ENCODE data around the gene SOCS1.

SOCS1 gene

GRCh38 chr16:11212798-11213196 is 43.2 kb downstream of the SOCS1 start:
- TF ChIP-seq POLR2AphosphoS5 (IDR thresholded peaks at IDR 0.05; ENCODE audit: low read depth, low read length), result no peak
- no peak for TF ChIP-seq POLR2A (IDR thresholded peaks at IDR 0.05; ENCODE audit: low read depth, low read length)
- no peak for TF ChIP-seq TAF1 (IDR thresholded peaks at IDR 0.05; ENCODE audit: borderline replicate concordance, low read depth, low read length)
- DNase-seq (ENCODE audit: insufficient read length) (no peak), FAIRE-seq (peak; percentile 80)

- FAIRE-seq (no peak), DNase-seq (ENCODE audit: insufficient read length) (no peak)
- TF ChIP-seq POLR2AphosphoS5 (IDR thresholded peaks at IDR 0.05; ENCODE audit: low read depth, low read length) (no peak), POLR2A (IDR thresholded peaks at IDR 0.05; ENCODE audit: low read depth, low read length) (no peak), TAF1 (IDR thresholded peaks at IDR 0.05; ENCODE audit: borderline replicate concordance, low read depth, low read length) (no peak)
Observed at GRCh38 chr16:11211977-11212797, 43.8 kb downstream of the SOCS1 start.

GRCh38 chr16:11211061-11211976 is 44.7 kb downstream of the SOCS1 start:
- FAIRE-seq (no peak), DNase-seq (ENCODE audit: insufficient read length) (no peak)
- no peak for TF ChIP-seq TAF1 (IDR thresholded peaks at IDR 0.05; ENCODE audit: borderline replicate concordance, low read depth, low read length)

GRCh38 chr16:11210260-11210659 is 45.7 kb downstream of the SOCS1 start:
- DNase-seq (ENCODE audit: insufficient read length) (no peak), FAIRE-seq (no peak)
- TF ChIP-seq POLR2AphosphoS5 (IDR thresholded peaks at IDR 0.05; ENCODE audit: low read depth, low read length), result no peak

- TF ChIP-seq POLR2A (IDR thresholded peaks at IDR 0.05; ENCODE audit: low read depth, low read length) (no peak), POLR2AphosphoS5 (IDR thresholded peaks at IDR 0.05; ENCODE audit: low read depth, low read length) (no peak), TAF1 (IDR thresholded peaks at IDR 0.05; ENCODE audit: borderline replicate concordance, low read depth, low read length) (no peak)
- DNase-seq (ENCODE audit: insufficient read length) (no peak), FAIRE-seq (peak; percentile 70)
Observed at GRCh38 chr16:11208916-11209665, 46.9 kb downstream of the SOCS1 start.

GRCh38 chr16:11207646-11208045 is 48.4 kb downstream of the SOCS1 start:
- TF ChIP-seq POLR2AphosphoS5 (IDR thresholded peaks at IDR 0.05; ENCODE audit: low read depth, low read length) (no peak), POLR2A (IDR thresholded peaks at IDR 0.05; ENCODE audit: low read depth, low read length) (no peak), TAF1 (IDR thresholded peaks at IDR 0.05; ENCODE audit: borderline replicate concordance, low read depth, low read length) (no peak)
- FAIRE-seq, result no peak
- no peak for DNase-seq (ENCODE audit: insufficient read length)

GRCh38 chr16:11205754-11206581 is 50.0 kb downstream of the SOCS1 start:
- FAIRE-seq, result peak; percentile 69
- TF ChIP-seq TAF1 (IDR thresholded peaks at IDR 0.05; ENCODE audit: borderline replicate concordance, low read depth, low read length), result no peak
- no peak; the same call in 1 of the 2 replicates for TF ChIP-seq POLR2A (IDR thresholded peaks at IDR 0.05; ENCODE audit: low read depth, low read length)
- TF ChIP-seq POLR2AphosphoS5 (IDR thresholded peaks at IDR 0.05; ENCODE audit: low read depth, low read length), result no peak

GRCh38 chr16:11205065-11205699 is 50.8 kb downstream of the SOCS1 start:
- no peak for TF ChIP-seq POLR2A (IDR thresholded peaks at IDR 0.05; ENCODE audit: low read depth, low read length)
- no peak for TF ChIP-seq TAF1 (IDR thresholded peaks at IDR 0.05; ENCODE audit: borderline replicate concordance, low read depth, low read length)
- FAIRE-seq (no peak), DNase-seq (ENCODE audit: insufficient read length) (no peak)

More at GRCh38 chr16:11205754-11206581, 50.0 kb downstream of the SOCS1 start:
- DNase-seq (ENCODE audit: insufficient read length), result no peak

GRCh38 chr16:11204513-11205047 is 51.4 kb downstream of the SOCS1 start:
- TF ChIP-seq TAF1 (IDR thresholded peaks at IDR 0.05; ENCODE audit: borderline replicate concordance, low read depth, low read length) (no peak), POLR2AphosphoS5 (IDR thresholded peaks at IDR 0.05; ENCODE audit: low read depth, low read length) (no peak), POLR2A (IDR thresholded peaks at IDR 0.05; ENCODE audit: low read depth, low read length) (no peak)
- no peak for FAIRE-seq
- no peak for DNase-seq (ENCODE audit: insufficient read length)

All from GM12892 (cell line).